ENCODE data around the gene CTTNBP2.
A peak's percentile ranks its signal among the peaks of the same experiment; 100 is the strongest.
"Not testable (repeated sequence)": the region's sequence is repeated elsewhere in the genome, so short reads cannot be mapped to it uniquely, and the experiment has no call there.

The CTTNBP2 gene

DNA sequence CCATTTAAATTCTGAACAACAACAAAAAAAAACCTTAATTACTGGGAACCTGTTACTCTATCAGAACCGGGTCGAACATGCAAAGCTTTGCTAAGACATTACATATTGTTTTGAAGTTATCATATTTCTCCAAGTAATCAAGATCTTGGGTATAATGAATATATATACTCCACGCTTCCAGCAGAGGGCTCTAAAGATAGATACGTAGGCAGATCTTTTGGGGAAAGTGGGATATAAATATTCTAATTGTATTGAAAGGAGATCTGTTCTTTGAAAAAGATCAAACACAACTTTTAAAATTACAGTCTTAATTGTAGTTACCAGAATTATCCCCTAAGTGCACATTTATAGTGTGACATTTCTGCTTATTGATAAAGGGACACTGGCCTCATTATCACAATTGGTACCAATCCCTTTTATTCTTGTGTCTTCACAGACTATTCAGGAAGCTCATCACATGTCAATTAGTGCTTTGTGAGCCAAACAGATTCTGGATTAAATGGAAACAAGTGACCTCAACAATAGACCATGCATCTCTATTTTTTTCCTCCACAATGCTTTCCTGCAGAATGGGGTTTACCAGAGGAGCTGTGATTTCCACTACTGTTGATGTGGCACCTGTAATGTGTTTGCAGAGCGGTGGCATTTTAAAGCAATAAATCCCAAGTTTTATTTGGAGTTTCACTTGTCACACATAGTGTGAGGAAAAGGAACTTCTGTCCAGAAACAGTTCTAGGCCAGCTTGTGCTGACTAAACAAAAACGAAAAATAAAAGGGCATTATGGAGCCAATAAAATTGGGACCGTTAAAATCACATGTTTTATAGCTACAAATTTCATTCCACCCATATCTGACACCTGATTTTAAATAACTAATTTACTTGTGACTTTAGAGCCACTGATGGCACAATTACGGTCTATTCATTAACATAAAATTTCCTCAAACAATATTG lies 122.4 kb downstream of the CTTNBP2 start:
- peak in 2 of 58 donors; percentile 15 to 75 for DNase-seq

DNA sequence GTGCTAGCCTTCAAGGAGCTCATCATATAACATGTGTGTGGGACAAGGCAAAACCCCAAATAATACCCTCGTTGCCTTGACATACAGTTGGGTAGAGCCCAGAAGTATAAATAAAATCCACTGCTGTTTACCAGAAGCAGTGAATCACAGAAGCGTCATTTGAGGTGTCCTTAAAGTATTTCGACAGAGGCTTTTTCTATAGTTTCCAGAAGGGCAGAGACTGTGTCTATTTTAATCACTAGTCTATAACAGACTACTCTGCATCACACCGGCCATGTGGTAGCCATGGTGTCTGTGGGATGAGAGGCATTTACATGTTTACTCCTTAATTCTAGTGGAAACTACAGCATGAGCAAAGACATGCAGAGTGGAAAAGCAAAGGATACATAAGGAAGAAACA lies 131.3 kb downstream of the CTTNBP2 start:
- no peak for DNase-seq

DNA sequence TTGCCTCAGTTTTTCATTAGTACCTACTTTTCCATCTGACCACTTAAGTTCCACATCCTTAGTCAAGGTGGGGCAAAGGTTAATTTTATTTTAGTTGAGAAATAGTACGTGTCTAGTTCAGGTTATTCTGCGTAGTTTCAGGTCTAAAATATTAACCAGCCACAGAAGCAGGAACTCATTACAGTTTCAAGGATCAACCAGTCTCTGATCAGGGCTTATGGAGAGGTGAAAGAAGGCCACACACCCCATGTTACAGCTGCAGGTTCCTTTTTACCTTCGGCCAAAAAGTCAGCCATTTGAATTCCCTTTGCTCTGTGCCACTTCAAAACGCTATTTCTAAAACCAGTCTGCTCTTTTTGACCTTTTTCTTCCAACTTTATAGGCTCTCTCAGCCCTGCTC lies 134.2 kb downstream of the CTTNBP2 start:
- DNase-seq, result no peak

DNA sequence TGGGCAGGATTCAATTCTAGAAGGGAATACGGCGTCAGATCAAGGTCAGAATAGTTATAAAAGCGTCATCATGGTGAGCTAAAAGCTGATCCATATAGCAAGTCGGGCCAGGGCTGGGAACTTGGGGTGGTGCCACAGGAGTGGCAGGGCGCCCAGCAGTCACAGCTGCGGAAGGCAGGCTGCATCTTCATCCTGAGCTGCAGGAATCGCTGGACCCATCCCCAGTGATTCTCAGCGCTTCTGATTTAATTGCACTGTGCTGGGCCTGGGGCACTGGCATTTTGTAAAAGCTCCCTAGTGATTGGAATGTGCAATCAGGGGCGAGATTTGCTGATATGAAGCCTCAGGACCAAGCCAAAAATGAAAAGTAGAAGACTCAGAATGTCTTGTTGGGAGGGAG lies 135.3 kb downstream of the CTTNBP2 start:
- peak in 46 of 58 donors; percentile 8 to 81 (median 50) for DNase-seq

DNA sequence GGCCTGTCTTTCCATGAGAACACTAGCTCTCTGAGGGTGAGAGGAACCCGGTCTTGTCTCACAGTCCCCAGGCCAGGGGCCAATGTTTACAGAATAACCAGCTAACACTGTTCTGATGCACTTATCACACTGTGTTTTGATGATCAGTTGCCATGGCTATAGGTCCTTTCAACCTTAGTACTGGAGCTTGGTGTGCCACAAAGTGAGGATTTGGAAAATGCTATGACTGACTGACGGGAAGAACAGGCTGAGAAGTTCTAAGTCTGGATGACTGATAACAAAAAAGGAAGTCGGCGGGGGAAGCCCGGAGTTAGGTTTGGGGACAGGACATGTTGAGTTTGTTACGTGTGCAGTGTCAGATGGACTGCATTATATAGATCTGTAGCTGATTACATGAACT lies 141.8 kb downstream of the CTTNBP2 start:
- peak in 4 of 58 donors; percentile 22 to 36 (median 25) for DNase-seq

DNA sequence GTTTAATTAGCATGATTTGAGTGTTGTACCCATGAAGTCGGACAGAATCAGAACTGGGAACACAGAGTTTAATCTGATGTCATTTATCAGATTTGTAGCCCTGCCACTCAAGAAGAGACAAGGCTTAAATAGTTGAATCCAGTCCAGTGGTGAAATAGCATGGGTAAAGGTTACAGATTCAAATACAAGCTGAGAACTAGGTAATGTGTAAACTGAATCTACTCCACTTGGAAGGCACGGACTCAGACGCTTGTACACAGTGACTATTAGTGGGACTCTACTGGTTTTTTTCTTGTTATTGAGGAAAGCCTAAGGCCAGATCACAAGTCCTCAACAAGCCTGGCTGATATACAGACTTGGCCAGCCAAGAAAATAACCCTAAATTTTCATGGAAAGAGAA lies 142.9 kb downstream of the CTTNBP2 start:
- DNase-seq, result no peak

DNA sequence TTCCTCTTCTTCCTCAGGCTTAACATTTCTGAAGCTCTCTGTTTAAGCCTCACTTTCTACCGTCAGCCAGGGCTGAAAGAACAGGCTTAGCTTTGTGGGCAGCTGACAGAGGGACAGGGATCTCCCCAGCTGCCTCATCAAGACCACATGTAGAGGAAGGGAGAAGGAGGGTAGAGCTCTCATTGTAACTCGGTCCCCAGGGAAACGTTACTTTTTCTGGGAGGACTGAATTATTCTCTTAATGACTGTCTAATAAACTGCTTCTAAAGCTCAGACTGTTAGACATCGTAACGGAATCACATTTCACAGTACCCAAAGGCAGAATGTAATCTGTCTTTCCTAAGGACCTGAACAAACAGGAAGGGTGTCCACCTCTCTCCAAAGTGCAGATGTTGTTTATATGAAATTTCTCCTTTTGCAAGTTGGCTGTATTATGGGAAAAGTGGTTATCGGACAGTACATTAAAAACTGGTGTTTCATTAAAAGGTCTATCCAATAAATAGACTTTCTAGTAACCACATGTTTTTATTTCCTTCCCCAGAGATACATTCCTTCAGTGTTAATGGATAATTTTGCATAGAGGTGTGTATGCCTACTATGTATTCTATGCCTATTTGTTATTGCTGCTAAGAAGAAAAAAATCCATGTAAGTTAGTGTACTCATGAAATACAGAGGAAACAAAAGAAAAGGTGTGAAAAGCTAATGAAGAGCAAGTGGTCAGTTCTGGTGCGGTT lies 144.2 kb downstream of the CTTNBP2 start:
- DNase-seq, result peak in 36 of 58 donors; percentile 7 to 86 (median 28)

DNA sequence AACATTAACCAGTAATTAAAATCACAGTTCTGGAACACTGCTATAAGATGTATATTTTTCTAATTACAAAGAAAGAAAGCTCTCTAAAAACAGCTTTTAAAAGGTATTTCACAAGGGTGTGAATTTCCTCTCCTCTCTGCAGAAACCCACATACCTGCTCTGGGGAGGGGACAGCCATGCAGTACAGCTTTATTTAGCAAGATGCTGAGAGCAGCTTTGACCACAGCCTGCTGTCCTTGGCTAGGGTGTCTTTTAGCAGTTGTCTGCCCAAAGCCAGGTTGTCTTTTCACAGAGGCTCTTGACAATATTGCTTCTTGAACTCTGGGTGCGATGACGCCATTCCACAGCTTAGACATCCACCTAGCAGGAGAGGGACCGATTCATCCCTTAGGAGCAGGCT lies 148.3 kb downstream of the CTTNBP2 start:
- no peak for DNase-seq

DNA sequence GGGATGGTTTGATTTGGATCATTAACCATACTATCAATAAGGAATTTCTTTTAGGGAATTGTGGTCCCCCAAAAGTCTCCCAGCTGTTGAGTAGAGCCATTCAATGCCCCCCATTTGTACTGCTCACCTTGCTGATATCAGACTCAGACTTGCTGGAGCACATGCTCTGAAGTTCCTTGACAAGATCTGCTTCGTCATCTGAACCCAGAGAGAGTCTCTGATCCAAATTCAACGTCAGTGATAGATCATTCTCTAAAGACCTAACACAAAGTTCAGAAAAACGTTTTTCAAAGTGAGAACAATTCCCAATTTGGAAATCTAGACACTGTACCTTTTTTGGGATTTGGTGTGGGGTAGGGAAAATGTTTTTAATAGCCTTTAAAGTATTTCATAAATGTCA lies 153.9 kb downstream of the CTTNBP2 start:
- no peak for DNase-seq

DNA sequence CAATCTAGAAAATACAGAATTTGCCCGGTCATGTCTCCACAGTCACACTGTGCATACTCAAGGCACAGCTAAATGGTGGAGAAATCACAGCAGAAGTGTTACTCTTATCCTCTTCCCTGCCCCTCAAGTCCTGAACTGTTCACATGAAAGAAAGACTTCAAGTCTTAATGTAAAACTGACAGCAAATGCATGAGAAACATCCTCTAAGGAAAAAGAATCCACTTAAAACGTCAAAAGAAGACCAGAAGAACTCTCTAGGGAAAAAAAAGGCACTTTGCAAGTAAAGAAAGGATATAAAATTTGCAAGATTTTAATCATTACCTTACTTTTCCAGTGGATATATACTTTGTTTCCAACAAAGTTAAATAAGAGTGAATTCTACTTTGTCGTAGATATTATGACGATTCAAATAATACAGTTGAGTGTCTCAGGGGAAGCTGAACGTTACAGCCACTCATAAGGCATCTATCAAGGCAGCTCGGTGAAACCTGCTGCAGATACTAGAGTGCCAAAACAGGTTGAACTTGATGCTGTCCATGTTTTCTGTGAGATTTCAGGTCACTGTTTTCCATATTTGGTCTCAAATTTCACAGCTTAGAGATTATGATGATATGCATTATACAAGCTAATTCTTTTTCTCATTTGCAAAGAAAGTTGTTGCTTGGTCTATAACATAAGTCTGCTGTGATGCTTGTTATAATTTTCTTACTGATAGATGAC lies 155.0 kb downstream of the CTTNBP2 start:
- DNase-seq, result no peak

DNA sequence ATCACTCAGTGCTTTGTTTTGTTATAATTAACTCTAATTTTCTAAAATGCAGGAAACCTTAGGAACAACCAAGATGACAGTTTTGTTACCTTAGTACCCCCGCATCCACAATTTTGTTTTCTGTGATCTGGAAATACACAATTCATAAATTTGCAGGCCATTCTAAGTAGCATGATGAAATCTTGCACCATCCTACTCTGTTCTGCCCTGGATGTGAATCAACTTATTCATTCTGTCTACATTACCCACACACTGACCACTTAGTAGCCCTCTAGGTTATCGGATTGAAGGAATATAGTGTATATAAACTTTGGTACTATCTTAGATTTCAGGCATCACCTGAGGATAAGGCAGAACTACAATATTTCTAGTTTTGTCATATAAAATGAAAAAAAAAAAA lies 155.9 kb downstream of the CTTNBP2 start:
- DNase-seq, result no peak

DNA sequence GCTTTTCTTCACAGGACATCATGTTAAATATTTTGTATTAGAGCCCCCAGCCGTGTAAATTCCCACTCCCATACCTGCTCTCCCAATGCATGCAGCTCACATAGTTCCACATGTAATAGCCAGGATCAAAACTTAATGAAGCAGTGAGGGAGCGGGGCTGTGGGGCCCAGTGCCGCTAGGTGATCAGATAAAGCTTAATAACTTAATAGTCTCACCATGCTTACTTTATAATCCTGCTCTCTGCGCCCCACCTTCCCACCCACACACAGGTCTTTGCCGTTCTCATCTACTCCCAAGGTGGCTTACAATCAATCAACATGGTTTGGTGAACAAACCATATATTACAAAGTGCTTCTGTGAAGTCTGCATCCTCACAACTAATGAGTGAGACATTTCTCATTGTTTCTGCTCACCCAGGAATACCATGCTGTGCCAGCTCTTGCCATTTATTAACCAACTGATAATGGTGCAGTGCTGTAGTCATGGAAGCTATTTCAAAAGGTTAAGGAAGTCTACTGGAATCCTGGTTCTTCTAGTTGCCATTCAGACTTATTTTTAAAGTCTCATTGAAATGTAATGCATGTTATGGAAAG lies 156.4 kb downstream of the CTTNBP2 start:
- DNase-seq, result no peak

DNA sequence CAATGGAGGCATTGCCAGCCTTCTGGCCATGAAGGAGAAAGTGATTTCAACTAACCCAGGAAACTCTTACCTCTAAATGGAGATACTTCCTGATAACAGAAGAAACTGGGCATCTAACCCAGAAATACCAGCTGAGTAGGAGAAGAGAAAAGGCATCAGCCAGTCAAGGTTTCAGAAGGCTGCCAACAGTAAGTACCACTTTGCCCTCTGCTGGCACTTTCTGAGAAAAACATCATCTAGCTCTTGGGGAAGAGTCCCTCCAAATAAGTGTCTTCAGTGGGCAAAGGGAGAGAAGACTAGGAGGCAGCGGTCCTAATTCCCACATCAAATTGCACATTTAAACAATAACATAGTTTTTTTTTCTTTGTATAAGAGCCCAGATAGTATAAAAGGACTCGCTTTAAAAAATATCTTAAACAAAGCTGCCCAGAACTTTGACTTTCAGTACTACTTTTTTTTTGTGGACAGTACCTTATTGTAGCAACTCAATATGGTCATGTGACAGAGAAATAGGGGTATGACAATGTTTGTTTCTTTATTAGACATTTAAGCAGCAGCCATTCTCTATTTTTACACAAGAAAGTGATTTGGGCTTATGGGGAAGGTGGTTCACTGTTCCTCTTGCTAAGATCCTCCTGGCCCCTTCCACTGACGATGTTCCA lies 157.3 kb downstream of the CTTNBP2 start:
- peak in 24 of 58 donors; percentile 9 to 77 (median 31) for DNase-seq

DNA sequence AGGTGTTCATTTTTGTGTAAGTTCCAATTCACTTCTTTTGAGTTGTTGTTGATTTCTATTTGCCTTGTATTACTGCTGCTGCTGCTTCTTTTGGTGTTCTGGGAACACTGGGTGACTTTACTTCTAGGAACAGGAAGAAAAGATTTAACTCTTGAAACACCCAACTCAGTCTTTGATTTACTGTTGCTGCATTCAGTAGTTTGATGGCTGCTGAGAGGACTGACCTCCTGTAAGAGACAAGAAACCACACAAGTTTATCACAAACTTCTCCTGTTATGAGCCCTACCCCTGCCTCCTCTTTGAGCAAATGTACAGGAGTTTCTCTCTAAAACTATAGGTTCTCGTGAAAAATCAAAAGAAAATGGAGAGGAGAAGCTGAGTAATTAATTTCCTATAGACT lies 161.7 kb downstream of the CTTNBP2 start:
- DNase-seq, result no peak

DNA sequence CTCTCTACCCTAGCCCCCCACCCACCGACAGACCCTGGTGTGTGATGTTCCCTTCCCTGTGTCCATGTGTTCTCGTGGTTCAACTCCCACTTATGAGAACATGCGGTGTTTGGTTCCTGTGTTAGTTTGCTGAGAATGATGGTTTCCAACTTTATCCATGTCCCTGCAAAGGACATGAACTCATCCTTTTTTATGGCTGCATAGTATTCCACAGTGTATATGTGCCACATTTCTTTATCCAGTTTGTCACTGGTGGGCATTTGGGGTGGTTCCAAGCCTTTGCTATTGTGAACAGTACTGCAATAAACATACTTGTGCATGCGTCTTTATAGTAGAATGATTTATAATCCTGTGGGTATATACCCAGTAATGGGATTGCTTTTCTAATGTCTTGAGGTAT lies 165.1 kb downstream of the CTTNBP2 start:
- DNase-seq, result not testable (repeated sequence)

DNA sequence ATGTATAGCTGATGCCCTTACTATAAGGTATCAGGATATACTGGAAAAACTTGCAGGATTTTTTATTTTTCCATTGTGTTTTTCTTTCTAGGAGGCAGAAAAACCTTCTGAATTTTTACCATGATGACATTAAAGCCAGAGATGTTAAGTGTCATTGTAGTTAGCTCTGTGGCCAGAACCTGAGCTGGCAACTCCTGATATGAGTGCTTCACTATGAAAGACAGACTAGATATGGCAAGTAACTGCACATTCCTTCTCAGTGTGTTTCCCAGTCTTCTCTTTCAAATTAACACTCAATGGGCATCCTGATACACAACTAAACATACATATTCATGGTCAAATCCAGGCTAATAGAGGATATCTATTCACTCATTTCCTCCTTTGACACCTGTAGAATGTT lies 166.2 kb downstream of the CTTNBP2 start:
- no peak for DNase-seq

DNA sequence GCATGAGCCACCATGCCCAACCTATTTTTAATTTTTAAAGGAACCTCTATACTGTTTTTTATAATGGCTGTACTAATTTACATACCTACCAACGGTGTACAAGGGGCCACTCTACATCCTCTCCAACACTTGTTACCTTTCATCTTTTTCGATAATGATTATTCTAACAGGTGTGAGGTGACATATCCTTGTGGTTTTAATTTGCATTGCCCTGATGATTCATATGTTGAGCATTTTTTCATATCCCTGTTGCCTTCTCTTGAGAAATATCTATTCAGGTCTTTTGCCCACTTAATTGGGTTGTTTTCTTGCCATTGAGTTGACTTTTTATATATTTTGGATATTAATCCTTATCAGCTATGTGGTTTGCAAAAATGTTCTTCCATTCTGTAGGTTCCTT lies 167.0 kb downstream of the CTTNBP2 start:
- DNase-seq, result no peak

DNA sequence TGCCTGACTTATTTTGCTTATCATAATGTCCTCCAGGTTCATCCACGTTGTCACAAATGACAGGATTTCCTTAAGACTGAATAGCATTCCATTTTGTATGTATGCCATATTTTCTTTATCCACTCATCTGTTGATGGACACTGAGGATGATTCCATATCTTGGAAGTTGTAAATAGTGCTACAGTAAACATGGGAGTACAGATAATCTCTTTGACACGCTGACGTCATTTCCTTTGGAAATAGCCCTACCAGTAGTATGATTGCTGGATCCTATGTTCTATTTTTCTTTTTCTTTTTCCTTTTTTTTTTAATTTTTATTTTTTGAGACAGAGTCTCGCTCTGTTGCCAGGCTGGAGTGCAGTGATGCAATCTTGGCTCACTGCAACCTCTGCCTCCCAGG lies 167.6 kb downstream of the CTTNBP2 start:
- no peak for DNase-seq

DNA sequence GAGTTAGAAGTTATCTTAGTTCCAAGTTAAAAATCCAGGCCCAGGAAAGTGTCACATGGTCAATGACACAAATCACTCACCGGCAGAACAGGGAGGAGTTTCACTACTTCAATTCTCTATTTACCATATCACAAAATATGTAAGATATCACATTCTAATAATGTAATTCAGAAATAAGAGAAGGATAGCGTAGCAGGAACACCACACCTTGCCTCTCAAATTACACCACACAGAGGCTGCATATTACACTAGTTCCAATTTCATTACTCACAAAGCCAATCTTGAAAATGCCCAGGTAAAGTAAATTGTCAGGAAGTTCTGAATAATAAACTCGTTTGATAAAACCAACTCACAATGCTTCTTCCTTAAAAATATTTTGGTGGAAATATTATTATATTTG lies 169.2 kb downstream of the CTTNBP2 start:
- DNase-seq, result no peak

DNA sequence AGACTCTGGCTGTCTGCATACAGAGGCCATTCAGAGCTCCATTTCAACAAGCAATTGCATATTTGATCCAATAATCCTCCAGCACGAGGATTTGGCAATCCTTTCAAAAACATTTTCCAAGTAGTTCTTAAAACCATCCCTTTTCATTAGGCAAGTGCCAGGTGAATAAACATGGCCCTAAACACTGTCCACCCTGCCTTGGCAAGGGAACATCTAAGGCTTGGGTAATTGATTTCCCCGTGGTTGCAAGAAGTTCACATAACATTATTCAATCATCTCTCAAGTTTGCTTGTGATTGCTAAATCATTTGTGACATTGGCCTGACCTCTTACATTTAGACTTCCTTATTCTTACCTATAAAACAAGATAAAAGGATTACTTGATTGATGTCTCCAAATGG lies 175.2 kb downstream of the CTTNBP2 start:
- DNase-seq, result no peak

DNA sequence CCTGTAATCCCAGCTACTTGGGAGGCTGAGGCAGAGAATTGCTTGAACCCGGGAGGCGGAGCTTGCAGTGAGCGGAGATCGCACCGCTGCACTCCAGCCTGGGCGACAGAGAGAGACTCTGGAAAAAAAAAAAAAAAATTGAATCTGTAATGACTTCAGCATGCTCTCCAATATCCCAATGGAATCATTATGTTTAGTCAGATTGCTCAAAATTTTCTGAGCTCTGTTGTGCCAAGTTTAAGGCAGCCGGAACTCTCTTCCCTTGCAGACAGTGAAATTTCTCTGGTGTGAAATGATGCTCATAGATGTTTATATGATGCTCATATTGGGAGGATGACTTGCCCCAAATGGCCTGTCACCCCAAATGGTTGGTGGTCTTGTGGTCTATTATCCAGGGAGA lies 180.9 kb downstream of the CTTNBP2 start:
- no peak for DNase-seq

Data from anterior cingulate cortex (tissue), 58 donors.